ENCODE measurements around the gene NMRAL1.

The NMRAL1 gene

GRCh38 chr16:4428500-4428899, 45.9 kb downstream of the NMRAL1 start:
- no peak for DNase-seq
- H3K4me1 ChIP-seq (ENCODE audit: control insufficient read depth, insufficient read depth, low read length, poor library complexity, severe bottlenecking): peaks cover 16% of the 10 kb centered on the region
- no peak overlapping the region for H3K4me3 ChIP-seq (ENCODE audit: insufficient read depth, low read depth, low read length, poor library complexity, severe bottlenecking)
- H3K36me3 ChIP-seq (ENCODE audit: control insufficient read depth, insufficient read depth, low read length): peaks cover 14% of the 10 kb centered on the region
- H3K27ac ChIP-seq (ENCODE audit: insufficient read depth, low read length, poor library complexity, severe bottlenecking): no peak overlapping the region
- no peaks in the 10 kb centered on the region for H3K9me3 ChIP-seq (ENCODE audit: control insufficient read depth, low read length)
- no peaks in the 10 kb centered on the region for H3K27me3 ChIP-seq (replicated peaks; ENCODE audit: control insufficient read depth, insufficient read depth, low read length, poor library complexity, severe bottlenecking)

GRCh38 chr16:4426722-4427372, 47.6 kb downstream of the NMRAL1 start:
- Histone ChIP-seq H3K36me3 (ENCODE audit: control insufficient read depth, insufficient read depth, low read length) (peaks cover 10% of the 10 kb centered on the region), H3K9me3 (ENCODE audit: control insufficient read depth, low read length) (no peaks in the 10 kb centered on the region), H3K27ac (ENCODE audit: insufficient read depth, low read length, poor library complexity, severe bottlenecking) (peak overlapping the region; percentile 99), H3K4me3 (ENCODE audit: insufficient read depth, low read depth, low read length, poor library complexity, severe bottlenecking) (no peak overlapping the region), H3K27me3 (replicated peaks; ENCODE audit: control insufficient read depth, insufficient read depth, low read length, poor library complexity, severe bottlenecking) (no peaks in the 10 kb centered on the region), H3K4me1 (ENCODE audit: control insufficient read depth, insufficient read depth, low read length, poor library complexity, severe bottlenecking) (peaks cover 16% of the 10 kb centered on the region)
- no peak for DNase-seq

DNA sequence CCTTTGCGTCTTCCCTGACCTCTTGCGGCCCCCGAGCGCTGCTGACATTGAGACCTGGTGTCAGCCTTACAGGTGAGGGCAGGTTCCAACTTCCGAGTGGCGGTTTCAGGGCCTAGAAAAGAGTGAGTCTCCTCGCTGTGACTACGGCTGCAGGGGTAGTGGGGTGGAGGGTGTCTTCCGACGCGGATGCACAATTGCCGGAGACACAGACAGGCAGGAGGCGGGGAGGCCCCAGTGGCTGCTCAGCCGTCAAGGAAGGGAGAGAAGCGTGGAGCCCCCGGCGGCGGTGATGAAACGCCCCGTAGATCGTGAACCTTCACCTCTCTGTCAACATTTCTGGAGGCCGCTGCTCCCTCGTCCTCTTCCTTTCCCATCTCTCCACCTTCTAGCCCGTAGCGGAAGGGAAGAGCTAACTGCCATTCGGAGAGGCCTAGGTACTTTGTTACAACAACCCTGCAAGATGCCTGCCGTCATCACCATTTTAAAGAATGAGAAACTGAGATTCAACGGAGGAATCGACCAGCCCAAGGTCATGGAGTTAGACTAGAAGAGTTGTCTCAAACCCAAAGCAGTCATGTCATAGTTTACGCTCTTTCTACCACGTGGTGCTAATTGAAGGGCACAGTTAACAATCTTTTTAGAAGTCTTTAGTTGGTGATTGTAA, 48.3 kb downstream of the NMRAL1 start:
- peak overlapping the region; percentile 94 for H3K4me3 ChIP-seq (ENCODE audit: insufficient read depth, low read depth, low read length, poor library complexity, severe bottlenecking)
- no peak for DNase-seq

DNA sequence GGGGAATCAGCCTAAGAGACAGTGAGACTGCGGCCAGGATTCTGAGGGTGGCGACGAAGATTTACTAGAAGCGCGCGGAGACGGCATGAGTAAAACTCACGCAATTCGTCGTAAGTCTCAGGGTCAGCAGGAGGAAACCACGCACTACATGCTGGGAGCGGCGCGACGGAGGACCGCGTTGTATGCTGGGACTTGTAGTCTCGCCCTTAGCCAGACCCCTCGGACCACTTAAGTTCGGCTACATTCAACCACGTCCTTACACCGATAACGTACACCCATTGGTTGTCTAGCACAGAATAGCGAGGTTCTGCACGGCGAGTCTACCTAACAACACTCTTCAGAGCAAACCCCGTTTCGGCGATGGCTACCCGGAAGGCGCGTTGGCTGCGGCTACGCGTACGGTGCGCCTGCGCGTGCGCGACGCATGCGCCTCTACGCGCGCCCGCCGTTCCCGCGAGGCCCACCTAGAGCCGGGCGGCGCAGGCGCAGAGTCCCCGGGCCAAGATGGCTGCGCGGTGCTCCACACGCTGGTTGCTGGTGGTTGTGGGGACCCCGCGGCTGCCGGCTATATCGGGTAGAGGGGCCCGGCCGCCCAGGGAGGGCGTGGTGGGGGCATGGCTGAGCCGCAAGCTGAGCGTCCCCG, 48.9 kb downstream of the NMRAL1 start, which contains the start of gene DNAJA3:
Gene DNAJA3, plus strand, starts transcription at position 491 of the 643 bp plus-strand sequence. Its CDS starts 14 bp downstream, at position 505.
- H3K4me3 ChIP-seq (ENCODE audit: insufficient read depth, low read depth, low read length, poor library complexity, severe bottlenecking): peak within 1 kb of the TSS; percentile 94
- peak; percentile 84 to 88 (median 84) for DNase-seq
- no peaks in the 10 kb centered on the region for H3K27me3 ChIP-seq (replicated peaks; ENCODE audit: control insufficient read depth, insufficient read depth, low read length, poor library complexity, severe bottlenecking)
- peaks cover 16% of the 10 kb centered on the region for H3K4me1 ChIP-seq (ENCODE audit: control insufficient read depth, insufficient read depth, low read length, poor library complexity, severe bottlenecking)
- H3K36me3 ChIP-seq (ENCODE audit: control insufficient read depth, insufficient read depth, low read length): no peaks in the 10 kb centered on the region
- H3K9me3 ChIP-seq (ENCODE audit: control insufficient read depth, low read length): no peaks in the 10 kb centered on the region
- peak within 1 kb of the TSS; percentile 99 for H3K27ac ChIP-seq (ENCODE audit: insufficient read depth, low read length, poor library complexity, severe bottlenecking)

More for the DNA sequence above, 48.3 kb downstream of the NMRAL1 start:
- Histone ChIP-seq H3K36me3 (ENCODE audit: control insufficient read depth, insufficient read depth, low read length) (peaks cover 3% of the 10 kb centered on the region), H3K27me3 (replicated peaks; ENCODE audit: control insufficient read depth, insufficient read depth, low read length, poor library complexity, severe bottlenecking) (no peaks in the 10 kb centered on the region), H3K4me1 (ENCODE audit: control insufficient read depth, insufficient read depth, low read length, poor library complexity, severe bottlenecking) (peaks cover 16% of the 10 kb centered on the region), H3K9me3 (ENCODE audit: control insufficient read depth, low read length) (no peaks in the 10 kb centered on the region), H3K27ac (ENCODE audit: insufficient read depth, low read length, poor library complexity, severe bottlenecking) (peak overlapping the region; percentile 99)

DNA sequence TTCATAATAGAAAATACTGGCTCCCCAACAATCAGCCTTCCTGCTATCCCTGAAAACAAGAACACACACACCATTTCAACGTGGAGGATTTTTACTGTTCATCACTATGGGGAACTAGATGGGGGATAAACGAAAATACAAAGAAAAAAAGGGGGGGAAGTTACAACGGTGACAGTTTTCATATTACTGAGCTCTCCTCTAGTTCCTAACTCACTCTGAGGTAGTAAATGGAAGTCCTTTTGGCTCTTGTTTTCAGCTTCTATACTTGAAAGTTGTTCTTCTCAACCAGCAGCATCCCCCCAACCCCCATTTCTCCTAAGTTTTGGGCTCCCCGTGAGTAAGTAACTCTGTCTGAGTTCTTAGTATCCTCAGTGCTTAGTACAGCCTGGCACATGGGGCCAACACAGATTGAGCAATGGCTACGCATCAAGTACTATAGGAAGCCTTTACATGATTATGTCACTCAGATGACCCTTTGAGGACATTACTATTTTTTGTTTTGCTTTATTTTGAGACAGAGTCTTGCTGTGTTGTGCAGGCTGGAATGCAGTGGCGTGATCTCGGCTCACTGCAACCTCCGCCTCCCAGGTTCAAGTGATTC, 53.8 kb downstream of the NMRAL1 start:
- Histone ChIP-seq H3K27ac (ENCODE audit: insufficient read depth, low read length, poor library complexity, severe bottlenecking) (no peak overlapping the region), H3K4me3 (ENCODE audit: insufficient read depth, low read depth, low read length, poor library complexity, severe bottlenecking) (no peak overlapping the region), H3K4me1 (ENCODE audit: control insufficient read depth, insufficient read depth, low read length, poor library complexity, severe bottlenecking) (peaks cover 13% of the 10 kb centered on the region)

GRCh38 chr16:4419402-4419959, 54.9 kb downstream of the NMRAL1 start:
- H3K36me3 ChIP-seq (ENCODE audit: control insufficient read depth, insufficient read depth, low read length): no peaks in the 10 kb centered on the region
- H3K27ac ChIP-seq (ENCODE audit: insufficient read depth, low read length, poor library complexity, severe bottlenecking): no peak overlapping the region
- no peaks in the 10 kb centered on the region for H3K9me3 ChIP-seq (ENCODE audit: control insufficient read depth, low read length)
- DNase-seq: no peak
- peaks cover 14% of the 10 kb centered on the region for H3K4me1 ChIP-seq (ENCODE audit: control insufficient read depth, insufficient read depth, low read length, poor library complexity, severe bottlenecking)
- H3K4me3 ChIP-seq (ENCODE audit: insufficient read depth, low read depth, low read length, poor library complexity, severe bottlenecking): no peak overlapping the region
- H3K27me3 ChIP-seq (replicated peaks; ENCODE audit: control insufficient read depth, insufficient read depth, low read length, poor library complexity, severe bottlenecking): no peaks in the 10 kb centered on the region

More for the DNA sequence above, 53.8 kb downstream of the NMRAL1 start:
- Histone ChIP-seq H3K27me3 (replicated peaks; ENCODE audit: control insufficient read depth, insufficient read depth, low read length, poor library complexity, severe bottlenecking) (no peaks in the 10 kb centered on the region), H3K36me3 (ENCODE audit: control insufficient read depth, insufficient read depth, low read length) (no peaks in the 10 kb centered on the region), H3K9me3 (ENCODE audit: control insufficient read depth, low read length) (no peaks in the 10 kb centered on the region)
- DNase-seq: no peak

GRCh38 chr16:4416200-4417032, 58.0 kb downstream of the NMRAL1 start, which contains the start of gene CORO7:
CORO7 (minus strand) TSS chr16:4416596; CDS start chr16:4416518, 78 bp downstream.
- H3K4me1 ChIP-seq (ENCODE audit: control insufficient read depth, insufficient read depth, low read length, poor library complexity, severe bottlenecking): peaks cover 29% of the 10 kb centered on the region
- DNase-seq: peak; percentile 98 to 99 (median 99)
- H3K27me3 ChIP-seq (replicated peaks; ENCODE audit: control insufficient read depth, insufficient read depth, low read length, poor library complexity, severe bottlenecking): no peaks in the 10 kb centered on the region
- peak within 1 kb of the TSS; percentile 99 for H3K27ac ChIP-seq (ENCODE audit: insufficient read depth, low read length, poor library complexity, severe bottlenecking)
- no peaks in the 10 kb centered on the region for H3K9me3 ChIP-seq (ENCODE audit: control insufficient read depth, low read length)
- peak within 1 kb of the TSS; percentile 81 for H3K4me3 ChIP-seq (ENCODE audit: insufficient read depth, low read depth, low read length, poor library complexity, severe bottlenecking)
- H3K36me3 ChIP-seq (ENCODE audit: control insufficient read depth, insufficient read depth, low read length): peaks cover 20% of the 10 kb centered on the region

GRCh38 chr16:4415538-4416199, 58.8 kb downstream of the NMRAL1 start:
- Histone ChIP-seq H3K27me3 (replicated peaks; ENCODE audit: control insufficient read depth, insufficient read depth, low read length, poor library complexity, severe bottlenecking) (no peaks in the 10 kb centered on the region), H3K9me3 (ENCODE audit: control insufficient read depth, low read length) (no peaks in the 10 kb centered on the region), H3K27ac (ENCODE audit: insufficient read depth, low read length, poor library complexity, severe bottlenecking) (peak overlapping the region; percentile 99), H3K4me1 (ENCODE audit: control insufficient read depth, insufficient read depth, low read length, poor library complexity, severe bottlenecking) (peaks cover 29% of the 10 kb centered on the region), H3K4me3 (ENCODE audit: insufficient read depth, low read depth, low read length, poor library complexity, severe bottlenecking) (peak overlapping the region; percentile 81), H3K36me3 (ENCODE audit: control insufficient read depth, insufficient read depth, low read length) (peaks cover 27% of the 10 kb centered on the region)
- peak; percentile 51 to 58 (median 54) for DNase-seq
